Measurements from ENCODE around the gene ZNF536.
"Not testable (repeated sequence)": the region's sequence is repeated elsewhere in the genome, so short reads cannot be mapped to it uniquely, and the experiment has no call there.

ZNF536 gene

DNA sequence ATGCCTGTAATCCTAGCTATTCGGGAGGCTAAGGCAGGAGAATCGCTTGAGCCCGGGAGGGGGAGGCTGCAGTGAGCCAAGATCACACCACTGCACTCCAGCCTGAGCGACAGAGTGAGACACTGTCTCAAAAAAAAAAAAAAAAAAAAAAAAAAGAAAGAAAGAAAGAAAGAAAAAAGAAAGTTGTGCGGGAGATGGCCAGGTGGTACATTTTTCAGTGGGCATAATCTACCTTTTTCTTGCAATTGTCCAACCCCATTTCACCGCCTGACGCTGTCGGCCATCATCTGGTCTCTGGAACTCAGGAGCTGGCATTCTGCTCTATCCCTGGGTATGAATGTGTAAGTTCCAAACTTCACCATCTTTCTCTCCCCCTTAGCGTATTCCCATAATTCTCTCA lies 73.9 kb downstream of the ZNF536 start:
- DNase-seq (ENCODE audit: low read depth in 2 of 2) = not testable (repeated sequence)

DNA sequence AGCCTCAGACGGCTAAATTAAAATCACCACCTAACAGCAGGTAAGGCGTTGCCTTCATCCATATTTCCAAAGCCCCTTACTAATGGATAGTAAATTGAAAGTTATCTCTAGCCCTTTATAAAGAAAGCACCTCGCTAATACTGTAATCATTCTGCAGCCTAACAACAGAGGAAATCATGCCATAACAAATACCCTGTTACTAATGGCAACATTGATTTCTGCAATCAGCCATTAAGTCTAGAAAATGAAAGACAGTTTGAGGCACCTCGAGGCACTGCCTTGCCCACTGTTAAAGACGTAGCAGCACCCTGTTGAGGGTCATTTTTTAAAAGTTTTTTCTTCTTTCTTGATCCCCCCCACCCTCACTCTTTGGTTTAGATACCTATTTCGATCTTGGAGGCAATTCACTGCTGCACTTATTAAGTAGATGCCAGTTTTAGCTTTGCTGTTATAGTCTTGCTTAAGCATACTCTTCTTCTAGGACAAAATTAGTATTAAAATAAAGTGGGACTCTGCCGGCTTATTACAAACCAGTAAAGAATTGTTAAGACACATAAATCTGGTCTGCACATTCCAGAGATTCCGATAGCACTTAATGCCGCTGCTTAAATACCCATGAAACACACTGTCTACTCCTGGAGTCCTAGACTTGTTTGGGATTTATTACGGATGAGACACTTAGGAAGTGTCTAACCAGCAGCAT lies 74.8 kb downstream of the ZNF536 start:
- DNase-seq (ENCODE audit: low read depth in 2 of 2) = no peak

DNA sequence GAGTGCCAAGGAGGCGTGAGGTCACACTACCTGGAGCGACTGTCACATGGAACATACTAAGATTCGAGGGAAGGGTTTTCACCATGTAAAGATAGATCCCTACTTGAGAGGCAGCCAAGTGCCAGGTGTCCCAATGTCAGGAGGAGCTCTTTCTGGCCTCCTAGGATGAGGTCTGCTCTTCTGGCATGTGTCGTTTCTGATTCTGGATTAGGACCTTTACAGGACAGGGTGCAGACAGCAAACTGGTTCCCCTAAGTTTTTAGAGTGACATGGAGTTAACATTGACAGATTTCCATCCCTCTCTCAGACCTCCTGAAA lies 75.3 kb downstream of the ZNF536 start:
- DNase-seq (ENCODE audit: low read depth in 2 of 2) = no peak

DNA sequence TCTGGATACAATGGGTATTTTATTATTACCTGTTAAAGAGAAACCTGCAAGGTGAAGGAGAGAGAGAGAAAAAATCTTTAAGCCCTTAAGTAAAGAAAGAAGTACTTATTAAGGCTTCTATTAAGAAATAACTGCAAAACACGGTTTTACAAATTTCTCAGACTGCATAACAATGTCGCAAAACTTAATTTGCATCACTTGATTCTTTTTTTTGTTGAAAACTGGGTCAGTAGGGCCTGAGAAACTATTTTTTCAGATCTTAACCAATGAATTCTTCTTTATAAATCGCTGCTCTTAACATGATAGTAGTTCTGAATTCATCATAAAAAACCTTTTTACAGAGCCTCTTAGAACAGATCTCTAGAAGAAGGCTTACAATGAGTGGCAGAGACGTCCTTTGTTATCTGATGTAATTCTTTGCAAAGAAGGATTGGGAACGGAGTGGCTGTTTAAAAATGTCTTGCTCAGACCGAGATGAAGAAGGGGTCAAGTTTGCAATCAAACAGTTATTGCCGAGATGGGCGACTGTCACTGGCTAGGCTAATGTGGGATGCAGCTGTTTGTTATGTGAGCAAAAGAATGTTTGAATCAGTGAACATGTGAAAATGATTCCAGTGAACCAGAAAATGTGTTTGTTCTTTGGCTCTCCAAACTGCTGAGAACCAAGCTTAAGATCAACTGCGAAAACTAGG lies 76.3 kb downstream of the ZNF536 start:
- no peak for DNase-seq (ENCODE audit: low read depth in 2 of 2)

DNA sequence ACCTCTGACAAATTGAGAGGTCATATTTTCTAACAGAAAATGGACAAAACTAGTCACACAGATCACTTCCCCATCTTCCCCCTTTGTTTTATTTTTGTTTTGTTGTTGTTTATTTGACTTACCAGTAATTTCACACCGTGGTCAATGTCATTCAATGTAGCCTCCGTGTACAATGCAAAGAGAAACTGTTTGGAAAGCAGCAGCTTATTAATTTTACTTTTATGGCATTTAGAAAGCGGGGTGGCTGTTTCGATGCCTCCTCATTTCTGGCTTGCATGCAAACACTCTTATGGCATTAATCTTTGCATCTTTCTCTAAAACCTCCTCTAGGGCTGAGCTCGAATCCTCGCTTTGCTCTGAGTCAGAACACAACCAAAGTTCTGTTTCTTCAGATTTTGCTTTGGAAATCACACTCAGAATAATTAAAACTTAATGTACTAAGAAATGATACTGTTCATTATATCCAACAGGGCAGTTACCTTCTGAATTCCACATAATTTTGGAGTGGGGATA lies 77.0 kb downstream of the ZNF536 start:
- no peak for DNase-seq (ENCODE audit: low read depth in 2 of 2)

DNA sequence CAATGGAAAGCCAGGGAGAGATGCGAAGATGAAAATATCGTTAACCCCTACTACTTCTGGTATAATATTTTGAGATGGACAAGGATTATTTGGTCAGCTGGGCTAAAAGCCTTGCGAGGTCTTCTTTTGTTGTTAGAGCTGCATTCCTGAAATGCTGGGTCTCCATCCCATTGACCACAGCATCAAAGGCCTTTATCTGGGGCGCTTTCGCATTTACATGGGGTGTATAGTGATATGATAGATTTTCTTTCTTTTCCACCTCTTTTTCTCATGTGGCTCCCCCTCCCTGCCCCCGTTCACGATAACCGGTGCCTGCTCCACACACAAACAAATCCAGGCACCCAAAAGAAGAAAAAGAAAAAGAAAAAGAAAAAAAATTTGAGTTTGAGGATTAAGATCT lies 77.5 kb downstream of the ZNF536 start:
- DNase-seq (ENCODE audit: low read depth in 2 of 2) = no peak

DNA sequence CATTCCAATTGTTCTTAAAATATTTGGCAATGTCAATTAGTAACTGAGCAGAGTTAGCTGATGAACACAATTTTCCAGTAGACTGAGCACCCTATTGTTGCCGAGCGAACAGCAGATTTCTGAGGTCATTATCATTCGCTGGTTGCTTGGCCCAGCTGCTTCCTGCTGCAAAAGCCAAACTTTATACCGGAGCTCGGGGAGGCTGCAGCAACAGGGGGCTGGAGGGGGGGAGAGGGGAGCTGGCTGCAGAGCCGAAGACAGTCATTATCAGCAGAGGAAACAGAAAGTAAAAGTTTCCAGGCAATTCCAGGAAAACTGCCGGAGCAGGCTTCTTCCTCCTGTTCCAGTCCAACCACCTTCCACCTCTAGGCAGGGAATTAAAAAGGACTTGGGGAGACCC lies 77.9 kb downstream of the ZNF536 start:
- DNase-seq (ENCODE audit: low read depth in 2 of 2) = no peak

DNA sequence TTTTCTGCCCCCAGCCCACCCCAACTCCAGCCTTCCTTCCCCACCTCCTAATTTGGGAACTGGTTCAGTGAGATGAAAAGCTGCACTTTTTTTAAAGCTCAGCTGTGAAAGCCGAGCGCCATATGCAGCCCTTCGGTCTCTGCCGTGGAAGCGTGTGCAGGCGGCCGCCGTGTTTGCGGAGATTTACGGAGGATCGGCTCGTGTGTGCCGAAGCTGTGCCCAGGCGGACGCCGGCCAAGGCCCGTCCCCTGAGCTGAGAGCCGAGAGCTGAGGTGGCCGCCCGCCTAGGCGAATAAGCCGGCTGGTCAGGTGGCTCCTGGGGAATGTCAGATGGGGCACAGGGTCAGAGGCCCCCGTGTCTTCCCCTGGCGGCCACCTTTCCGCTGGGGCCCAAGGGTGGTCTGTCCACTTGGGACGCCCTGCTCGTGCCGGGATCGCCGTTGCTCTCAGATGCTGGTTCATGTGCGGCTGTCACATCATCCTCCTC lies 78.7 kb downstream of the ZNF536 start:
- DNase-seq (ENCODE audit: low read depth in 2 of 2) = no peak

DNA sequence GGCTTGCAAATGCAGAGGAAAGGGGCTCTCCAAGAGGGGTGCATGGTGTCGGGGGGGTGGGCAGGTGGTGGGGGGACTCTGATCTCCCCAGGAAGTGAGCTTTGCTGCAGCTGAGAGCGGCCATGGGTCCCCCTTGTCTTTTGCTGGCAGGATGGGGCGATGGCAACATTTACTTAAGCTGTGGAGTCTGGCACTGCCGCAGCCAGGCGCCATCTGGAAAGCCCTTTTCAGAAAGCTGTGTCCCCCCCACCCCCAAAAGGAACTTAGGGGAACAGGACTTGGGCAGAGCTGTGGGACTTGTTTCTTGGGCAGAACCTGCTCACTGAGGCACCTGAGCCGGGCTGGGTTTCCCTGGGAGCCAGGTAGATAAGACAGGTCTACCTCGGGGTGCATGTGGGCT lies 80.7 kb downstream of the ZNF536 start:
- no peak for DNase-seq (ENCODE audit: low read depth in 2 of 2)

DNA sequence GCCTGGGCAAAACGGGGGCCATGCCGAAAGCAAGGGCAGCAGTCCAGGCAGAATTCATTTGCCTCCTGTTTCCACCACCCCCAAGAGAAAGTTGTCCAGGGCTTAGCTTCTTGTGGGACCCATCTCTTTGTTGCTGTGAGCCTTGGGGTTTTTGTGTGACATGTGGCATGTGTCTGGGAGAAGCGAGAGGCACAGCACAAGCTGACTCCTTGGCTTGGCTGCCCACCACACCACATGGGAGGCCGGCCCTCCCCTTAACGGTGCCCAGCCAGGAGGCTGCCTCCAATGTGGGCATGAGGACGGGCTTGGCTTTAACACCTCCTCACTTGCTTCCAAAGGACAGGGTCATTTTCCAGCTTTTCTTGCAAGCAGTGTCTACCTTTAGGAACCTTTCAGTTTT lies 81.6 kb downstream of the ZNF536 start:
- no peak for DNase-seq (ENCODE audit: low read depth in 2 of 2)

DNA sequence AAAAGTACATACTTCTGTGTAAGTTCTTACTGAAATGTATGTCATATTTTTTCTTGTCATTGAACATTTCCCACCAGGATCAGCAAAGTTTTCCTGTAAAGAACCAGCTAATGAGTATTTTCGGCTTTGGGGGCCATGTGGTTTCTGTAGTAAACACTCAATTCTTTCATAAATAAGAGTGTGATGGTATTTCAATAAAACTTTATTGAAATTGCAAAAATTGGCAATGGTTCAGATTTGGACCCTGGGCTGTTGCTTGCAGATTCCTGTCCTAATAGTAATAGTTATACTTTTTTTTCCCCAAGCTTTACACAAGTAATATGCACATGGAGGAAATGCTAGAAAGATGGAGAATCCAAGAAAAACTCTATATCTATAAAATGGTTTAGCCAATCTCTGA lies 83.7 kb downstream of the ZNF536 start:
- DNase-seq (ENCODE audit: low read depth in 2 of 2) = no peak

DNA sequence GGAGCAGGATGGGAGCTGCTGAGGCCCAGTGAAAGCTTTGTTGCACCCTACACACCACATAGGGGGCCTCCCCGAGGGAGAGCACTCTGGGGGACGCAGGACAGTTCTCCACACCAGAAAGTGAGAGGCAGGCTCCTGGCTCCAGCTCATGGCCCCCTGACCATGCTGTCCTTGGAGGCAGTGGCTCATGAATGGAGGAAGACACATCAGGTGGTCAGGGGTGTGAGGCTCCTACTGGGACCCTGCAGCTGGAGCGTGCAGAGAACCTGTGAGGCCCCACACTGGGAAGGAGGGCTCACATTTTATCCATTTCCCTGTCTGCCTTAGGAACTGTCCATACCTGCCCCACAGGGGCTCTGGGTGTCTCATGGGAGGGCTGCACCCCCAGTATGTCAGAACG lies 85.3 kb downstream of the ZNF536 start:
- DNase-seq (ENCODE audit: low read depth in 2 of 2) = no peak

DNA sequence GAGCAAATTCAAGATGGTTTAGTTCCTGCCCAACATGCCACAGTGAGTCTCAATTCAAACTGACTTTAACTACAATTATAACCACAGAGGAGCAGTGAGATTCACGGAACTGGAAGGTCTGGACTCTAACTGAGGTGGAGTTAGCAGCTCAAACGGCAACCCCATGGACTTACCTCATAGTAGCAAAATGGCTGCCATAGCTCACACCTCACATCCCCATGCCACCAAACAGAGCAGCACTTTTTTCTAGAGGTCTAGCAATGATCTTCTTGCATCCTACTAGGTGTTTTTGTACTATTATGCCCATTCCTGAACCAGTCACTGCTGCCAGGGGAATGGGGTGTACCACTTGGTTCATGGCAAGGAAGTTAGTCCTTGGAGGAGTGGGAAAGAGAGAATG lies 87.7 kb downstream of the ZNF536 start:
- DNase-seq (ENCODE audit: low read depth in 2 of 2) = no peak

DNA sequence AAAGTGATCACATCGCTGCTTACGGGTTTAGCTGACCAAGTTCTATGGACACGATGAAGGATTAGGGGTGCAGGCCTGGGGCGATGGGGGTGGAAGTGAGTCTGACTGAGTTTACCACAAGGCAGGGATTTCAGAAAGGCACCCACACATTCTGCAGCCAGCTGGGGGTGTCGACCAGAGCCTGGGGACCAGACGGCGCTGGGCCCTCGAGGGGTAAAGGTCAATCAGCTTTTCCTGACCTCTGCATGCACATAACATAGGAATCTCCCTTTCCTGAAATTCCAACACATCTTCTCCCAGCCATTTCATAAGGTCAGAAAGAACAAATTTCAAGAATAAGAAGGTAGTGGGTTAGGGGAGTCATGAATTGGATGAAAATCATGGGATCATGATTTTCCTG lies 92.0 kb downstream of the ZNF536 start:
- no peak for DNase-seq (ENCODE audit: low read depth in 2 of 2)

DNA sequence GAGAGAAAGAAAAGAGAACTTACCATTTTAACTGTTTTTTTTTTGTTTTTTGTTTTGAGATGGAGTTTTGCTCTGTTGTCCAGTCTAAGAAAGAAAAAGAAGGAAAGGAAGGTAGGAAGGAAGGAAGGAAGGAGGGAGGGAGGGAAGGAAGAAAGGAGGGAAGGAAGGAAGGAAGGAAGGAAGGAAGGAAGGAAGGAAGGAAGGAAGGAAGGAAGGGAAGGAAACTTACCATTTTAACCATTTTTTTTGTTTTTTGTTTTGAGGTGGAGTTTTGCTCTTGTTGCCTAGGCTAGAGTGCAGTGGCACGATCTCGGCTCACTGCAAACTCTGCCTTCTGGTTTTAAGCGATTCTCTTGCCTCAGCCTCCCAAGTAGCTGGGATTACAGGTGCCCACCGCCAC lies 94.4 kb downstream of the ZNF536 start:
- DNase-seq (ENCODE audit: low read depth in 2 of 2) = not testable (repeated sequence)

DNA sequence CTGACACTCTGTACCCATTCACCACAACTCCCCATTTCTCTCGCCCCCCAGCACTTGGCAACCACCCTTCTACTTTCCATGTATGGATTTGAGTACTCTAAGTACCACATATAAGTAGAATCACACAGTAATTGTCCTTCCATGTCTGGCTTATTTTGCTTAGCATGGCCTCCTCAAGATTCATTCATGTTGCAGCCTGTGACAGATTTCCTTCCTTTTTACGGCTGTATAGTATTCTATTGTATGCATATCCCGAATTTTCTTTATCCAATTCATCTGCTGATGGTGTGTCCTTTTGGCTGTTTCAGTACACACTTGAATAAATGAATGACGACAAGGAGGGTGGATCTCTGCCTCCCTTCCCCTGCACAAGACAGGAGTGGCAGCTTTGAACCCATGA lies 95.1 kb downstream of the ZNF536 start:
- no peak for DNase-seq (ENCODE audit: low read depth in 2 of 2)

DNA sequence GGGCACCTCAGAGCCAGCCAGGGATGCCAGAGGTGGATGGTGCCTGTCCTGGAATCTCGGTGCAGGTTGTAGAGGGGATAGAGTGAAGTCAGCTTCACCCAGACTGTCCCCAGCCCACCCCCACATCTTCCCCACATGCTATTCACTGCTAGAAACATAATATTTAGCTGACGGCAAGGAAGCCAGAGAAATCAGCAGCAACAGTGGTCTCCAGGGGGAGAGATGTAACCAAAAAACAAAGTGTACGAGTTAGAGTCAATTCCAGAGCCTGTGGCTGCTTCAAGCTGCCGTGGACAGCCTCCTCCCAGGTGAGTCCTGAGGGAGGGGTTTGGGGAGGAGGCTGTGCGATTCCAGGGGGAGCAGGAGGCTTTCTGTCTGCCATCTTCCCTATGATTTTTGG lies 97.6 kb downstream of the ZNF536 start:
- DNase-seq (ENCODE audit: low read depth in 2 of 2) = no peak

DNA sequence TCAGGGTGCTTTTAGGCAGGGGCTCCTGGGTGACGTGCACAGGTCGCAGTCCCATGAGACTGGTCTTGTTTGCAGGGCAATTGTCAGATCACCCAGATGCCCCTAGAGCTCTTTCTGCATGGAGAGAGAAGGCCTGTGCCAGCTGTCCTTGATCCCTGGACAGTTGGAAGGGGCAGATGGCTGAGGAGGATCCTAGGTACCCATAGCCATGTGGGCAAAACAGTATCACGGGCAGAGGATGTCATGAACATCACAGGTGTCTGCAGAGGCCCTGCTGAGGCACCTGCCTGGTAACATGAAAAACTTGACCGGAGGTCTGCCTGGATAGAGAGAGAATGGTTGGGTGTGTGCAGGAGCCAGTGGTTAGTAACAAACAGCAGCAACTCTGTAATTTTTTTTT lies 99.3 kb downstream of the ZNF536 start:
- DNase-seq (ENCODE audit: low read depth in 2 of 2) = no peak

DNA sequence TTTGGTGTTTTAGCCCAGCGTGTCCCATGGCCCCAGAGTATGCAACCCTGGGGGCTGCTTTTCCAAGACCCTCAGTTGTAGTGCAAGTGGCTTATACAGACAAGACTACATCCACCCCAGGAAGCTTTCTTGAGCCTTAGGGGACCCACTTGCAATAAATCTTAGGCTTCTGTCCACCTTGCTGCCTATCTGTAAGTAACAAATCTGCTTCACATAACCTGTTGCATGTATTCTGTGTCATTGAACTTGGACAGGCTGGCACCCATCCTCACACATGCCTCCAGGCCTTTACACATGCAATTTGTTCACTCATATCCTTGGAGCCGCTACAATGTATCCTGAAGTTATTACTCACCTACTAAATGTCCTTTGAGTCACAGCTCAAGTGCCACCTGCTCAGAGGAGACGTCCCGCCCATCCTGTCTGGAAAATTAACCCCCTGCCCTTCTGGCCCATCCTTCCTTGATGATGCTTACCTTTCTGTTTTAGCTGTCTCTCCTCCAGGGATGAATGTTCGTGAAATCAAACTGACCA lies 101.2 kb downstream of the ZNF536 start:
- DNase-seq (ENCODE audit: low read depth in 2 of 2) = no peak

DNA sequence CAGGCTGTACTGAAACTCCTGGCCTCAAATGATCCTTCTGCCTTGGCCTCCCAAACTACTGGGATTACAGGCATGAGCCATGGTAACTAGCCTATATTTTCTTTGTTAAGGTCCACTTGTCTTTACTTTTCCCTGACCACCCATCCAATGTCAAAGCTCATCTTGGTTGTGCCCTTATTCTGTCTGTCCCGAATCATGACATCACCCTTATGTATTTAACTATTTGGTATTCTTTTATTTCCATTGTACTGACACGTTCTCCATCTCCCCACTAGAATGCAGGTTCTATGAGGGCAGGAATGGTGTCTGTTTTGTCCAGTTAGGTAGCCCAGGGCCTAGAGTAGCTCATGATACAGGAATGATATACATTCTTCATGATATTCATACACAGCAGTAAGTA lies 104.8 kb downstream of the ZNF536 start:
- no peak for DNase-seq (ENCODE audit: low read depth in 2 of 2)

DNA sequence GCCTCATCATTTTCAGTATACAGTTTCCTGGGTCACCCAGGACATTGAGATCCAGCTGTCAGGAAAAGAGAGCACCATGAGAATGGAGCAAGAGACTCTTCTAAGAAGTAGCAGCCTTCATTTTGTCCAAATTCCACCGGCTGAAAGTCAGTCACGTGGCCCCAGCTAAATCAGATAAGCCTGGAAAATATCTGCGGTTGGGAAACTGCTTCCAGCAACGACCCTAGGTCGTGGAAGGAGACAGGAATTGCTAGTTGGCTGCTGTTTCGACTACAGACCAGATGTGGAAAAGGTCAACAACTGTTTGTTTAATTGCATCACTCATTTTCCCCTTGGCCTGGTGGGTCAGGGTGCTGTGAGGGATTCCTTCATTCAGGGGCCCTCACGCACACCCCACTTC lies 107.0 kb downstream of the ZNF536 start:
- no peak for DNase-seq (ENCODE audit: low read depth in 2 of 2)

DNA sequence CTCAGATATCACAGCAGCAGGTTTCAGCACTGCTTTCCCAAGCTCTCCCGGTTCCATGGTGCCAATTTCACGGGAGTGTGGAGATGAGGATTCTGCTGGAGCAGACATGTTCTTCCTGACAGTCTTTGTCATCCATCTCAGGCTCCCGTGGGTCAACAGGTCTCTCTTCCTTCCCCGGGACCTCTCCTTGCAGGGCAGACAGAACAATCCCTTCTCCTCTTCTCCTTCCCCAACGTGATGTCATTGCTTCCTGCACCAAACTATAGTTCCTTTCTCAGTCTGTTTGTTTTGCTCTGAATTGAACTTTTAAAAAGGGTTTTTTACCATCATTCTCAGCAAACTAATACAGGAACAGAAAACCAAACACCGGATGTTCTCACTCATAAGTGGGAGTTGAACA lies 107.9 kb downstream of the ZNF536 start:
- DNase-seq (ENCODE audit: low read depth in 2 of 2) = no peak

DNA sequence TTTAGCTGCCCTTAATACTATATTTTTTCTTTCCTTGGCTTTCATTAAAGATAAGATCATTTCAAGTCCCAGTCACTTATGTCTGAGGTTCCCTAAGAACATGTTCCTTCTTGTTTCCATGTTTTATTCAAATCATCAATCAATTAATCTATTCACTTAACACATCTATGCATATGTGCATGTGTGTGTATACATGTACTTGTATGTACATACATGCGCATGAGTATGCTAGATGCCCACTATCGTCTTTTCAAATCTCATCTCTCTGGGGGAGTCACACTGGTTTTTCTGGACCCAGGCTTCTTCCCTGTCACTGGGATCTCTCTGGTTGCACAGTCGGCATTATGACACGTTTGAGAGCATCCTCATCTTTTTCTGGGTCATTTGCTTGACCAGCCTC lies 108.9 kb downstream of the ZNF536 start:
- no peak for DNase-seq (ENCODE audit: low read depth in 2 of 2)

All from stimulated activated CD4-positive, alpha-beta T cell treated with anti-CD3 and anti-CD28 coated beads, Interleukin-1b, Interleukin-23, amount 100 ng/mL, for 4 hours (primary cell).